Thyroid gland (tissue), 4 donors: ENCODE data around the gene PM20D1.

ENCODE experiments used
- CTCF ChIP-seq, 6 experiments: fragments of 200-600 bp in 3 of 6; fragments of 450-650 bp in 3 of 6; sonication (generic) in 3 of 6; IDR thresholded peaks; one replicate each; pipeline ENCODE4 v1.5.1; 2016 to 2019; ENCODE audit warnings: antibody characterized with exemption in 6 of 6, mild to moderate bottlenecking in 2 of 6, inconsistent platforms in 1 of 6, moderate library complexity in 1 of 6
- POLR2A ChIP-seq, 2 donors: fragments of 450-650 bp; IDR thresholded peaks; one replicate each; pipeline ENCODE4 v1.6.1; 2017; ENCODE audit warnings: antibody characterized with exemption in 2 of 2, mild to moderate bottlenecking in 2 of 2, moderate library complexity in 1 of 2

GRCh38 chr1:205824180-205824579 lies 25.8 kb downstream of the PM20D1 start:
- TF ChIP-seq CTCF (IDR thresholded peaks at IDR 0.05) (no peak), POLR2A (IDR thresholded peaks at IDR 0.05) (no peak)
